Measurements from ENCODE around the gene OR52E2.

Gene OR52E2

DNA sequence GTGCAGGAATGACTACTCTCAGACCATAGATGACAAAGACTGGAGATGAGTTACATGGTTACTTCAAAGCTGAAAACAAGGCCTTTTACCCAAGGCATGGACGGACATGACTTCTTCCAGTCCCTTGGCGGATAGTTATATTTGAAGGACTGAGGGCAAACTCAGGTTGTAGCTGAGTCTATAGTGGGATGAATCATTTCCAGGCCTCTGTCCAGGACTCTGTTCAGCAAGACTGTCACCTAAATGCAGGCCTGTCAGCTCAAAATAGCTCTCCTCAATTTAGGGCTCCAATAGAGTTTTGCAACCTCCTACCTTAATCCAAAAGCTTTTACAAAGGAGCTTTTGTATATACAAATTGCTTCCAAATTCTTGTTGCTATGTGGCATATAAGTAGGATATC, 37.4 kb downstream of the OR52E2 start:
- H3K27me3 ChIP-seq, result no peaks in the 10 kb centered on the region
- TF ChIP-seq, protein P1, sequence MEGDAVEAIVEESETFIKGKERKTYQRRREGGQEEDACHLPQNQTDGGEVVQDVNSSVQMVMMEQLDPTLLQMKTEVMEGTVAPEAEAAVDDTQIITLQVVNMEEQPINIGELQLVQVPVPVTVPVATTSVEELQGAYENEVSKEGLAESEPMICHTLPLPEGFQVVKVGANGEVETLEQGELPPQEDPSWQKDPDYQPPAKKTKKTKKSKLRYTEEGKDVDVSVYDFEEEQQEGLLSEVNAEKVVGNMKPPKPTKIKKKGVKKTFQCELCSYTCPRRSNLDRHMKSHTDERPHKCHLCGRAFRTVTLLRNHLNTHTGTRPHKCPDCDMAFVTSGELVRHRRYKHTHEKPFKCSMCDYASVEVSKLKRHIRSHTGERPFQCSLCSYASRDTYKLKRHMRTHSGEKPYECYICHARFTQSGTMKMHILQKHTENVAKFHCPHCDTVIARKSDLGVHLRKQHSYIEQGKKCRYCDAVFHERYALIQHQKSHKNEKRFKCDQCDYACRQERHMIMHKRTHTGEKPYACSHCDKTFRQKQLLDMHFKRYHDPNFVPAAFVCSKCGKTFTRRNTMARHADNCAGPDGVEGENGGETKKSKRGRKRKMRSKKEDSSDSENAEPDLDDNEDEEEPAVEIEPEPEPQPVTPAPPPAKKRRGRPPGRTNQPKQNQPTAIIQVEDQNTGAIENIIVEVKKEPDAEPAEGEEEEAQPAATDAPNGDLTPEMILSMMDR (IDR thresholded peaks at IDR 0.05), result no peak
- peaks cover 3% of the 10 kb centered on the region for H3K9me3 ChIP-seq
- H3K4me1 ChIP-seq (ENCODE audit: control insufficient read depth in 1 of 2, insufficient read depth in 1 of 2, low read depth in 1 of 2, low read length in 1 of 2), result no peaks in the 10 kb centered on the region
- no peak overlapping the region for H3K4me3 ChIP-seq (ENCODE audit: low read depth in 1 of 2, low read length in 1 of 2)
- no peak overlapping the region for H3K27ac ChIP-seq
- no peaks in the 10 kb centered on the region for H3K36me3 ChIP-seq

- H3K36me3 ChIP-seq, result no peaks in the 10 kb centered on the region
- no peaks in the 10 kb centered on the region for H3K4me1 ChIP-seq (ENCODE audit: control insufficient read depth in 1 of 2, insufficient read depth in 1 of 2, low read depth in 1 of 2, low read length in 1 of 2)
- TF ChIP-seq, protein P1 (IDR thresholded peaks at IDR 0.05), result no peak
- H3K9me3 ChIP-seq, result no peaks in the 10 kb centered on the region
- no peak overlapping the region for H3K4me3 ChIP-seq (ENCODE audit: low read depth in 1 of 2, low read length in 1 of 2)
- H3K27ac ChIP-seq, result no peak overlapping the region
- H3K27me3 ChIP-seq, result peaks cover 2% of the 10 kb centered on the region
These were observed 46.4 kb downstream of the OR52E2 start for GRCh38 chr11:5013012-5013411.

GRCh38 chr11:5011254-5011653, 48.2 kb downstream of the OR52E2 start:
- H3K36me3 ChIP-seq, result no peaks in the 10 kb centered on the region
- H3K27ac ChIP-seq, result no peak overlapping the region
- TF ChIP-seq, protein P1 (IDR thresholded peaks at IDR 0.05), result no peak
- H3K27me3 ChIP-seq, result peaks cover 12% of the 10 kb centered on the region
- H3K4me3 ChIP-seq (ENCODE audit: low read depth in 1 of 2, low read length in 1 of 2), result no peak overlapping the region
- no peaks in the 10 kb centered on the region for H3K9me3 ChIP-seq
- no peaks in the 10 kb centered on the region for H3K4me1 ChIP-seq (ENCODE audit: control insufficient read depth in 1 of 2, insufficient read depth in 1 of 2, low read depth in 1 of 2, low read length in 1 of 2)
